ENCODE results near the gene SERP2.

Gene SERP2

GRCh38 chr13:44362394-44363040 is 11.1 kb upstream of the SERP2 start:
- DNase-seq = no peak

- no peak for DNase-seq
These were observed 9.8 kb upstream of the SERP2 start for GRCh38 chr13:44363631-44364344.

- no peak for DNase-seq
These were observed 9.2 kb upstream of the SERP2 start for GRCh38 chr13:44364345-44365000.

DNA sequence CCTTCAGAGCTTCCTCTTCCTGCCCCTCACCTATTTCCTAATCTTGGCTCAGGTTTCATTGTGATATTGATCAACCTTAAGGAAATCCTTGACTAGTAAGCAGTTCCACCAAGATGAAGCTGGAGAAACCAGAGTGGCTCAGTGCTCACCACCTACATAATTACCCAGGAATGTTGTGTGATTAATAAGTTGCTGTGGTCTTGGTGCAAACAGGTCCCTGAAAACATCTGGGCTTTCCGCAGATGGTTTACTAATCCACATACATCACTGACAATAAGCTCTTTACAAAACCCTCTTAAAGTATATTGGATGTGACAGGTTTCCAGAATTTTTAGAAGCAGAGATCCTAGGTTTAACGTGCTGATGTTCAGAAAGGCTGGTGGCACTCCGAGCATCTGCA is 8.6 kb upstream of the SERP2 start:
- no peak for DNase-seq

DNA sequence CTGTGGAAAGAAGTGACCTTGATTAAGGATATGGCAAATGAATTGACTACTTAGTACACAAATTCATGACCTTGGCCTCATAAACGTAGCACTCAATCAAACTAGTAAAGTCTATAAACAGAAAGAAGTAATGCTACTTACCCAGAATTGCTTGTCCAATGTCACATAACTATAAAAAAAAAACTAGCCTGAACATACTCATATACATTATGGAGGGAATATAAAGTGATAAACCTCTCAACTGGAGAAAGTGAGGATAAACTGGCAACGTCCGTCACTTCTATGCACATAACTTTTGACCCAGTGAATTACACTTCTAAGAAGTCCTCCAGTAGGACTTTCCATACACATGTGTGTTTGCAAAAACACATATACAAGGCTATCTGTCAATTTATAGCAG is 7.7 kb upstream of the SERP2 start:
- no peak for DNase-seq

GRCh38 chr13:44368062-44368591 is 5.5 kb upstream of the SERP2 start:
- no peak for DNase-seq

DNA sequence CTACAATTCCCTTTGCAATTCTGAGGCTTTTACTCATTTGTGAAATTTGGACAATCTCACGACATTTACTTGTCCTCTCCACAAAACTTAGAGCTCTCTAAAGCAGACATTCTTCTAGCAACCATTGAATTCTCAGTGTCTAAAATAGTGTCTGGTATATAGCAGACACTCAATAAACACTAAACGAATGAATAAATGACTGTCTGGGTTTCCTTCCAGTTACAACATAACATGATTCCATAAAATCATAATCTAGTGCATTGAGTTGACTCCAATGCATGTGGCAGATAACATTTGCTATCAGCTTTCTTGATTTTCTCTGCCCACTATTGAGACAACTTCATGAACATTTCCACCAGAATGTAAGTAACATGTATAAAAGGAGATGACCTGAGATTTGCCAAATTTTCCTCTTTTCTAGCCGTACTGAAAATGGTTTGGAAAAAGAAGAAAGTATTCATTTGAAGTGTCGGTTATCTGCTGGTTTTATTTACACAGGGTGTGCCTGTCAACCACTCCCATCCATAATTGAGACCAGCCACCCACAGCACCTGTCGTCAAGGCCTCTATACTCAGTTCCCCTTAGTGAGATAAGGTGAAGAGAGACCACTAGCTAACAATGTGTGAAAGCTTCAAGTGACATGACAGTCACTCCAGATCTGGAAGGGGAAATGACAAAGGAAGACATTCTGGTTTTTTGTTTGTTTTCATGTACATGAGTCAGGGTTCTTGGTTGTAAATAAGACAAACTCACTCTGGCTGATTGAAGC is 4.8 kb upstream of the SERP2 start:
- no peak for DNase-seq

DNA sequence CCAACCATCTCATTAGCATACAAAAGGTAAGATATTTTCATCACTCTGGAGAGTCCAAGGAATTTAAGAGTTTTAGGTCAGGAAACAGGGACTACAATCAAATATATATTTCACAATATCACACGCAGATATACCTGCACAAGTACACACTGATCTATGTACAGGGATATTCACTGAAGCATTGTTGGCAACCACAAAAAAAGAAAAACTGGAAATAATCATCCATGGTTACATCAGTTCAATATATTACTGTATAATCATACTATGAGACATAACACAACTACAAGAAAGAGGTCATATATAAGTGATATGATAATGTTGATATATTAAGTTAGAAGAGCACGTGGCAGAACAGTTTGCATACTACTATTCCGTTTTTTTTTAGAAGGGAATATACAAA is 2.2 kb upstream of the SERP2 start:
- no peak for DNase-seq

DNA sequence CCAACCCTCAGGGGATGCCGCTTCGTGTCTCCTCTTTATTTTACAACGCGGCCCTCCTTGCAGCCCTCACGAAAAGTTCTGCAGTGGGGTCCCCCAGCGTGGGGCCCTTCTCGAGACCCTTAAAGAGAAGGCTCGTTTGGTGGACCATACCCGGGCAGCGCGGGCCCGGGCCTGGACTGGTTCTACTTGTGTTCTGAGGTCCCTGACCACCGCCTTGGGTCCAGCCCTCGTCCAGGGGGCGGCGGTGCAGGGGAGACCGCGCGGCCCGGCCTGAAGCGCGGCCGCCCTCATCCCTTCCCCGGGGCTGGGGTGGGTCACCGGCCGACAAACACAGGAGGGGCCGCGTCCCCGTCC is 400 bp upstream of the SERP2 start:
- no peak for DNase-seq

GRCh38 chr13:44374348-44374712 is 706 bp downstream of the SERP2 start:
- no peak for DNase-seq

GRCh38 chr13:44378277-44378676 is 4.7 kb downstream of the SERP2 start:
- DNase-seq = no peak

DNA sequence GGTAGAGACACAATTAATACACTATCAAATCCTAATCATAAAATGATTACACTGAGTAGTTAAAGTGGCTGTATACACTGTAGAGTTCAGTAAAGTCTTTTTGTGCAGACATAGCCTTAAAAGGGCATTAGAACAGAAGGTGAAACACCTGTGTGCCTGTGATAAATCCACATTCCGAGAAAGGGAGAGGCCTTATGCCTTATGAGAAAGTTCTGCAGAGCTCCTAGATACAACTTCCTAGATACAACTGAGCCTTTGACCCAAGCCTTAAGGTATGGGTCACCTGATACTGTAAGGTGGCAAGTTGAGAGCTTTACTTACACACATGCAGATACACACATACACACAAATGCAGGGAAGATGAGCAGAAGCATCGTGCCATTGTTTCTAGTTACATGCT is 6.3 kb downstream of the SERP2 start:
- DNase-seq = no peak

GRCh38 chr13:44380404-44381165 is 7.0 kb downstream of the SERP2 start:
- no peak for DNase-seq

DNA sequence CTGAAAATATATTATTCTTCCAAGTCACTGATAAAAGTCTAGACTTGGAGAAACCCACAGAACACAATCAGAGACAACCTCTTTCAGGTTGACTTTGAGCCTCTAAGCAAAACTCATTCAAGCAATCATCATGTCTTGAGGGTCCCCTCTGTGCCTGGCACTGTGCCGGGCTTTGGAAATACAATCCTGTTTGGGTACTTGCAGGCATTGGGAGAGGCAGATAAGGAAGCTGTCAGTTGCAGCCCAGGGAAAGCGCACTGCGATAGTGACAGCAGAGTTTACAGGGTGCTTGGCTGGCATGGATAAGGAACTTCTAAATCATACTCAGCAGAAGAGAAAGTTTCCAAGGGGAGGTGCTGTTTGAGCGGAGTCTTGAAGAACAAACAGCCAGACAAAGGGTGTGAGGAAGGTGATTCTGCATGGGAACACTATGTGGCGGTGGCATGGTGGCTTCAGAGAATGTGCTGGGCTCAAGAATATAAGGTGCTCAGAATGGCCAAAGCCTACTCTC is 9.1 kb downstream of the SERP2 start:
- no peak for DNase-seq

DNA sequence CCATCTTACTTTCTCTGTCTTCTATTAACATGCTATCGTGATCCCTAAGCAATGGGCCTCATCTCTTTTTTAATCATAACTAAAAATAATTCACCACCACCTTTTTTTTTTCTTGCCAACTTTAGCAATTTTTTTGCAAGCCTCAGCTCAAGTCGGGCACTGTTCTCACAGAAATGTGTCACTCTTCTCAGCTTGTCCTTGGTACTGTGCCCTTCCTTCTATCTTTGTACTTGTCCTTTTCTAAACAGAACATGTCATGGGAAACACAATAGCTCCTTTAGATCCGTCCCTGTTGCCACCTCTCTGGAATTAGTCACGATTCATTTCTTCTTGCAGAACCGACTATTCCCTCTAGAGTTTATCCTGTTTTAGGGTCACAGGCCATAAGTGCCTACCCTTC is 10.3 kb downstream of the SERP2 start:
- no peak for DNase-seq

GRCh38 chr13:44384778-44385177 is 11.2 kb downstream of the SERP2 start:
- no peak for DNase-seq

DNA sequence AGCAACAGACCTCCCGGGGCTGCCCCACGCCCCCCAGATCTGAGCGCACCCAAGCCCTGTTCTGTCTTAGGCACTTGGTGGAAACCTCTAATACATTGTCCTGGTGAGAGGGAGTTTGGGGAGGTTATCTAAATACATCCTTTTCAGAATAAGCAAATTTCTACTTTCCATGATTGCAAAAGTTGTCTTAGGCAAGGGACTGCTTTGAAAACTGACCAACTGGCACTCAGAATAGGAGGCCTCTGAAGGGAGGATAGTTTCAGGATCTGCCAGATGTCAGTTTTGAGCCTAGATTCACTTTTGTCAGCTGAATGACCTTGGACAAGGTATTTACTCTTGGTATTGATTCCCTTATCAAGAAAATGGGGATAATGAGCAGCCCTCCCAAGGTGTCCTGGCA is 11.8 kb downstream of the SERP2 start:
- DNase-seq = no peak

GRCh38 chr13:44385847-44386246 is 12.2 kb downstream of the SERP2 start:
- no peak for DNase-seq

DNA sequence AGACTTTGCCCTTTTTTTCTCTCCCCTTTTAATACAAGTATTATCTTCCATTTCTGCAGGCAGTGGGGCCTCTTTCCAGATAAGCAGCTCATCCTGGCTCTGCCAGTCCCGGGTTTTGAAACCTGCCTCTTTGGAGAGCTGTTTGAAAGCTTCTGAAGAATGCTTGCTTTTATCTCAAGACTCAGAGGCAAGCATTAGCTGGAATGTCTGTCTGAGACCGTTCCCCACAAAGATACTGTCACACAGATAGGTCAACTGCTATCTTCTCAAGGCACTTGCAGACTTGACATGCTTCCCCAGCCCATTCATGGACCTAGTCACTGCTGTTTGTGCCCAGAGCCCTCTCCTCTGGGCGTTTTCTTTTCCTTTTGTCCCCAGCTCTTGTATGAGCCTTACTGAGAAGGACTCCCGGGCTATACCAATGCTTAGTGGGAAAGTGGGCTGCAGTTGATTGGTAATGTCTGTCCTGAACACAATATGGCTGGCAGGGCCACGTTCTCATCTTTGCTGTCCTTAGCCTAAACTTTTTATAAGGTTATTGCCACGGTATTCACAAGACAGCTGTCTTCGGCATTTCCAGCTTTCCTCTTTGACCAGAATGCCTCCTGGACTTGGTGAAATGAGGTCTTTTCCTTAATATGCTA is 13.4 kb downstream of the SERP2 start:
- no peak for DNase-seq

GRCh38 chr13:44388427-44389059 is 14.9 kb downstream of the SERP2 start:
- no peak for DNase-seq

DNA sequence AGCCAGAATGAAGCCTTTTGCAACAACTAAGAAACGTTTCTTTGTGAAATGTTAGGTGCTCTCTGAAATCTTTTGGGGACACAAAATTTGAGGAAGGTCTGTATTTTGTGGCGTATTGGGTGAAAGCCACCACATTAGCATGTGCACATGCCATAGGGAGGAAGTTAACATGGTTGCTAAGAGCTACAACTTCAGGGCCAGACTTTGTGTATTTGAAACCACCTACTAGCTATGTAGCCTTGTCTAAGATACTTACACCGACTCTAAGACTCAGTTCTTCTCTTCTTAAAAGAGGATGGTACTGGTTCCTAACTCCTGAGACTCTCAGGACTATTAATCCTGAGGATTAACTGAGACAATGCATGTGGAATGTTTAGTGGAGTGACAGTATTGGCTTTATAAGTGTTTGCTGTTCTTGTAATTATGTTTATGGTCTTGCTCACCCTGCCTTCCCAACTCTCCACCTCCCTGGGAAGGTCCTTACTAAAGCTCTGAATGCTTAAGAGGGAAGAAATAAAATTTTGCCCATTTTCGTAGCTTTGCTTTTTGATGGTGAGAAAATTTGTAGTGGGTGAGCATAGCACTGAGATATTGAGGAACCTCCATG is 15.5 kb downstream of the SERP2 start:
- no peak for DNase-seq

All from NCI-H1694 (cell line).